Activated CD8-positive, alpha-beta memory T cell treated with anti-CD3 and anti-CD28 coated beads, Interleukin-2, amount 50 U/mL, for 1 hour (primary cell): ENCODE data around the gene FAM20C.
"Not testable (repeated sequence)": the region's sequence is repeated elsewhere in the genome, so short reads cannot be mapped to it uniquely, and the experiment has no call there.

Source experiments
- DNase-seq: peaks from one replicate; pipeline ENCODE4 v3.0.0-alpha.2; 2020; ENCODE audit errors: extremely low read depth

The FAM20C gene

GRCh38 chr7:293681-294439 is 101.5 kb downstream of the FAM20C start:
- DNase-seq = no peak

DNA sequence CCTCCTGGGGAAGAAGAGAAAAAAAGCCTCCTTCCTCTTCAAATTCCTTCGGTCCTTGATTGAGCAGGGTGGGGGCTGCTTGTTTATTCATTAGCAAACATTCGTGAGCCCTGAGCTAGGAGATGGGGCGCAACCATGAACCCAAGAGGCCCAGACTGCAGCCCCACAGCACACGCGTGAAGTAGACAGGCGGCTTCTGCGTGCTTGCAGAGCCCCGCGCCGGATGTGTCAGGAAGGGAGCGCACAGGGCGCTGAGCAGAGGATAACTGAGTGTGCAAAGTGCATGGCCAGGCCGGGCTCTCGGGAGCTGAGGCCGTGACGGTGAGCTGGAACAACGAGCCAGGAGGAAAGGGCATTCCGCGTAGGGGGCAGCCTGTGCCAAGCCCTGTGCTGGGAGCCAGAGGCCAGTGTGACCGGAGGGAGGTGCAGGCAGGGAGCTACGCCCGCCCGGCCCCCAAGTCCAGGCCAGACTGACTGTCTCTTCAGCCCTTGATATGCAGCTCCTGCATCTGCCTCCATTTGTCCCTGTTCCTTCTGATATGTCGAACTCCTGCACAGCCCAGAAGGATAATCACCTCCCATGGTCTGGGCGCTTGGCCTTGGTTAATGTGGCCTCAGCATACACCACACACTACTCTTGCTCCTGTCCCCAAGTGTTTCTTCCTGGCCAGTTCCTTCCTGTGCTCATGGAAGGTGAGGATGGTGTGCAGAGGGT is 102.2 kb downstream of the FAM20C start:
- DNase-seq = no peak

DNA sequence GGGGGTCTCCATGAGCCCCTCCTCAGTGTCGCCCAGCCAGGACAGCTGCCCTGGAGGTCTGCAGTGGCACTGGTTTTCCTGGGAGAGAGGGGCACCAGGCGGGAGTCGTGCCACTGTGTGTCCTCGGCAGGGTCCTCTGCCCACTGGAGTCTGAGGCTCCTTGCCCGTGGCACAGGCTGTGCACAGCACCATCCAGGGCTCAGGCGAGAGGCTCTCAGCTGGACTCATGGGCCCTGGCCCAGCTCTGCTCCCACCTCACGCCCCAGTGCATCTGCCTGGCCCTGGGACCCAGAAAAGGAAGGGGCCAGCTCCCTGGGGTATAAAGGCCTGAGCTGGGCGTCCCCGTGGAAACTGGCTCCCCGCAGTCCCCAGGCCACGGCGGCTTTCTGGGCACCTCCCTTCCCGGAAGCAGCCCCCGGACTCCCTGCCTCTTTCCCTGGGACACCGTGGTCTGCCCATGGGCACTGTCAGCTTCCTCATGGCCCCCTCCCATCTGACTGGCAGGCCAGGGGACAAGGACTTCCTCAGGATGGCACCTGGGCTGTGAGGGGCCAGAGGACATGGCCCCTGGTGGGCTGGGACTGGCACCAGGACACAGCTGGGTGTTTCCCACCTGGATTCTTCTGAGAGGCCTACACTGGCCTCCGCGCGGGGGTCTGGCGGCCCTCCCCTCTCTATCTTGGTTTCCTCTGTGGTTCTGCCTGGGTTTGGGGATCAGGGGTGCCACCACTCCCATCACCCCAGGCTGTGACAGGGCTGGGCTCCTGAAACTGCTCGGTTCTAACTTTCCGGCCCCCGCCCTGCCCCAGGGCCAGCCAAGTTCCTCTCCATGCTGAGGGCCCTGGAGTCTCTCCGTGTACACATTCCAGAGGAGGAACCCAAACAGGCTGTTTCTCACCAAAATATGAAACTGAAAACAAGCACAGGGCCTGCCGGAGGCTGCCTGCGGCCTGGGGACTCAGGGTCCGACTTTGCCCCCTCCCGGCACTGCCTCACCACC is 103.1 kb downstream of the FAM20C start:
- no peak for DNase-seq

DNA sequence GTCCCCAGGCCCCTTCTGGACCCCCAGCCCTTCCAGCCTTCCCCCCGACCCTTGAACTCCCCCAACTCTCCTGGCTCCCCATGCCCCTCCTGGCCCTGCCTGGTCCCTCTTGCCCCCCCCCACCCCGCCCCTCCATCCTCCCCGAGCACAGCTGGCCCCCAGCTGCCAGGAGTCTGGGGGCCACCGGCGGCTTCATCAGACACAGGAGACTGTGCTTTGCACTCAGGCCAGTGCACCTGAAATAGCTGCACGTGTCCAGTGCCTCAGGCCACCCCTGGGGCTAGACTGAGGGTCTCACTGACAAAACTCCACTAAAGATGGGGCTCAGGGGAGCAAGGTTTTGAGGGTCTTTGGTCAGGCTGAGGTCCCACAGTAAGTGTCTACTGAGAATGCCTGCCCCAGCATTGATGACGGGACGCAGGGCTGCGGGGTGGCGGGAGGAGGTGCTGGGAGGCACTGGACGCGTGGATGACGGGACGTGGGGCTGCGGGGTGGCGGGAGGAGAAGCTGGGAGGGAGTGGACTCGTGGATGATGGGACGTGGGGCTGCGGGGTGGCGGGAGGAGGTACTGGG is 104.1 kb downstream of the FAM20C start:
- no peak for DNase-seq

- not testable (repeated sequence) for DNase-seq
These were observed 104.8 kb downstream of the FAM20C start for GRCh38 chr7:297141-297540.

GRCh38 chr7:297611-298374 is 105.4 kb downstream of the FAM20C start:
- DNase-seq = no peak

DNA sequence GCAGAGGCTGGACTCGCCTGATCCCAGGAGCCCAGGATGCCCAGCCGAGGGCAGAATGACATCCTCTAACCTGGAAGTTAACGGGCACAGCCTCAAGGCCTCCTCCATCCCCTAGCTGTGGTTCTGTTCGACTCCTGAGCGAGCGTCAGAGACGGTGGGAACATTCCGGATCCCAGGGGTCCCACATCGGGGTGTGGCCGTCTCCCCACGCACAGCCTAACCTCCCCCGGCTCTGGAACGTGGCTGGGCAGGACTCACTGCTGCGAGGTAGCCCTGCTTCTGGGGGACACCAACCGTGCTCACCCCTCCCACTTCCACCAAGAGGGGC is 106.0 kb downstream of the FAM20C start:
- DNase-seq = no peak

GRCh38 chr7:298743-299142 is 106.4 kb downstream of the FAM20C start:
- no peak for DNase-seq

DNA sequence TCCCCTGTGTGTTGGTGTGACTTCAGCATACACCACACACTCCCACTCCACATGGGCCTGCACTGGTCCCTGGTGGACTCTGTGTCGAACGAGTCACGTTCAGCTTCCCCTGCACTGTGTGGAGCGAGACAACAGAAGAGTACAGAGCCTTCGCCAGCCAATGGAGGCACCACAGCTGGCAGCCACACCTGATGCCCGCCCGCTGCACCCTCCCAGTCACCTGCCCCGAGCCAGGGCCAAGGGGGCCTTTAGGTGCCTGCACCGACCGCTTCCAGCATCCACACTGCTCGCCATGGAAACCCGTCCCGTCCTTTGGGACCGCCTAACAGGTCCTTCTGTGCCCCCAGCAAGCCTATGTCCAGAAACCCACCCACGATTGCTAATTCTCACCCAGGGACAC is 106.8 kb downstream of the FAM20C start:
- no peak for DNase-seq

DNA sequence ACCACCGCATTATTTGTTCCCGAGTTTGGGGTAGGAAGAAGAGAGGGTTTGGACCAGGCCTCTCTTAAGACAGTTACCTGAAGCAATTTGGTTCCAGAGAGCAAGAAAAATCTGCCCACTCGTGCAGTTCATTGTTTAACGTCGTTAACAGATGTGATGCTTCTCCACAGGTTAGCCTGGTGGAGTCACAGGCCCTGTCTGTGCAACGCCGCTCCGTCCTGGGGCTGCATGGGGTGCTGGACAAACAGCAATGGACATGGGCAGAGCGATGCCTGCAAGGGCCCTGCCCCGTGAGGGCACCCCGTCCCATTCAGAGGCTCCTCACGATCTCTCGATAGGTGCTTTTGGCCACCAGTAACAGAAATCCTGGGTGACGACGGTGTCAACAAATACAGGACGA is 107.3 kb downstream of the FAM20C start:
- no peak for DNase-seq

GRCh38 chr7:300048-300447 is 107.7 kb downstream of the FAM20C start:
- no peak for DNase-seq

DNA sequence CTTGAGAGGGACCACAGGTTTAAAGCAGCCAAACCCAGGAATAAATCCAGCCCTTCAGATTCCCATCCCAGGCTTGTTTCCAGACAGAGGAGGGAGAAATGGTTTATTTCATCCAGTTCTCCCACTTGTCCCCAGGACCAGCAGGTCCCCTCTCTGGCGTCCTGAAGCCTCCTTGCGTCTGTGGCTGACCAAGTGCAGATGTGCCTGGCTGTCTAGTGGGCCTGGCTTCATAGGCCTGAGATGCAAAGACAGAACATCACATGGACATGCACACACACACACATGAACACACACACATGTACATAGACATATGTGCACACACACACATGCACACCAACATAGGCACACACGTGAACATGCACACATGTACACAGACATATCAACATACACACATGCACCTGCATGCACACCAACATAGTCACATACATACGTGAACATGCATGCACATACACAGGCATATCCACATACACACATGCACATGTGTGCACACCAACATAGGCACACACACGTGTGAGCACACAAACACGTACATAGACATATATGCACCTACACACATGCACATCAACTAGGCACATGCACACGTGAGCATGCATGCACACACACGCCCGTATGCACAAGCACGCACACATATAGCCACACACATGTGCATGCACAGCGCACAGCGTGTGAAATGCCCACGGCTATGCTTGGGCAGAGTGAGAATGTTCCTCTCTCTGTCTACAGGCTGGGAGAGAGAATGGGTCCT is 108.3 kb downstream of the FAM20C start:
- no peak for DNase-seq

GRCh38 chr7:301291-302053 is 109.1 kb downstream of the FAM20C start:
- no peak for DNase-seq

- no peak for DNase-seq
These were observed 110.0 kb downstream of the FAM20C start for GRCh38 chr7:302054-302992.

DNA sequence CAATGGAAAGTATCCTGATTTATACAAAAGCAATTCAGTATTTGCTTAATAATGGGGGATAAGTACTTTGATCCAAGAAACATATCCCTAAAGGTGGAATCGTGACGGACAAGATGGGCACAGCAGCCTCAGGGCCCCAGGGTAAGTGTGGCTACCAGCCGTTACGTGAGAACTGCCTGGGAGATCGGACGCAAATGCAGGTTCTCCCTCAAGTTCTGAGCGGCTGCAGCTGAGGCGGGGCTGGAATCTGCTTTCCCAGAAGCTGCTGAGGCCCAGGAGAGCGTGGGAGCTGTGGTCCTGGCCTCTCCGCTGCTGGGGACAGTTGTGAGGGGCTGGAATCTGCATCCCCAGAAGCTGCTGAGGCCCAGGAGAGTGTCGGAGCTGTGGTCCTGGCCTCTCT is 111.1 kb downstream of the FAM20C start:
- no peak for DNase-seq

GRCh38 chr7:303884-304573 is 111.7 kb downstream of the FAM20C start:
- DNase-seq = no peak

GRCh38 chr7:304574-305409 is 112.4 kb downstream of the FAM20C start:
- no peak for DNase-seq
